A673 (cell line): Measurements from ENCODE around the gene TBC1D24. TPM values are rescaled to one million over a fixed set of nuclear protein-coding genes. Genes with fewer than 3 reads are reported as not detected.

Experiments
- BruUV-seq: library from RNA; stranded (reverse); fragments of 400-500 nt; replicated peaks from 2 replicates; lab custom pipeline; 2021; lab: Mats Ljungman, UMichigan
- CTCF ChIA-PET: fragments of 300-600 bp; sonication (Branson Sonifier 250); formaldehyde crosslinking; loops from one replicate; lab custom pipeline; 2022; ENCODE audit warnings: antibody characterized with exemption; lab: Charles Lee
- POLR2A ChIA-PET: fragments of 300-600 bp; sonication (Branson Sonifier 250); formaldehyde crosslinking; loops from one replicate; lab custom pipeline; 2022; ENCODE audit warnings: antibody characterized with exemption; ENCODE audit not compliant: low non-redundant PET; lab: Charles Lee
- DNase-seq: peaks from one replicate; pipeline ENCODE4 v3.0.0-alpha.2; 2015; ENCODE audit warnings: low spot score
- H3K27ac ChIP-seq: fragments of 200-600 bp; sonication (generic); 2 replicates; pipeline ENCODE4 v1.5.1; 2016; ENCODE audit warnings: mixed run types, low read depth, mild to moderate bottlenecking, mixed read lengths, antibody characterized with exemption, low read length; ENCODE audit not compliant: poor library complexity, severe bottlenecking
- H3K27me3 ChIP-seq: fragments of 200-600 bp; sonication (generic); replicated peaks from 2 replicates; pipeline ENCODE4 v1.6.1; 2017; ENCODE audit warnings: mixed run types, low read depth, mild to moderate bottlenecking, mixed read lengths, antibody characterized with exemption, low read length; ENCODE audit not compliant: insufficient read depth, poor library complexity
- H3K36me3 ChIP-seq: fragments of 200-600 bp; sonication (generic); 2 replicates; pipeline ENCODE4 v1.6.1; 2016; ENCODE audit warnings: mixed run types, mild to moderate bottlenecking, mixed read lengths, antibody characterized with exemption, low read length; ENCODE audit not compliant: insufficient read depth, poor library complexity, severe bottlenecking
- H3K4me1 ChIP-seq: fragments of 200-600 bp; sonication (generic); 2 replicates; pipeline ENCODE4 v1.6.1; 2017; ENCODE audit warnings: mixed run types, mild to moderate bottlenecking, mixed read lengths, antibody characterized with exemption, low read length; ENCODE audit not compliant: insufficient read depth, poor library complexity, severe bottlenecking
- H3K4me3 ChIP-seq: fragments of 200-600 bp; sonication (generic); 2 replicates; pipeline ENCODE4 v1.5.1; 2016; ENCODE audit warnings: low read depth, mixed run types, mild to moderate bottlenecking, mixed read lengths, low read length; ENCODE audit not compliant: poor library complexity, severe bottlenecking
- H3K9me3 ChIP-seq: fragments of 200-600 bp; sonication (generic); 2 replicates; pipeline ENCODE4 v1.6.1; 2016; ENCODE audit warnings: mixed run types, low read depth, mild to moderate bottlenecking, mixed read lengths, antibody characterized with exemption, low read length; ENCODE audit not compliant: poor library complexity, severe bottlenecking
- CTCF ChIP-seq: fragments of 300-800, 200-600 bp; sonication (generic); conservative IDR thresholded peaks from 2 replicates; pipeline ENCODE4 v1.5.1; 2017; ENCODE audit warnings: low read depth, mild to moderate bottlenecking, antibody characterized with exemption, low read length, moderate library complexity, mixed read lengths
- EZH2 ChIP-seq: fragments of 200-600 bp; sonication (generic); IDR thresholded peaks from 2 replicates; pipeline ENCODE4 v1.6.1; 2017; ENCODE audit warnings: borderline replicate concordance, low read depth, mild to moderate bottlenecking, mixed read lengths, antibody characterized with exemption, low read length; ENCODE audit not compliant: poor library complexity, severe bottlenecking
- intact Hi-C: fragments of 100-400 bp; cut with micrococcal nuclease; formaldehyde crosslinking; loops from one replicate; pipeline ENCODE4 v1.10.0; 2022; ENCODE audit not compliant: unreplicated experiment
- total RNA-seq: library from RNA; stranded (reverse); gene quantifications from 2 replicates; pipeline ENCODE4 v1.2.3, GENCODE V29; 2021

TBC1D24 gene
- total RNA-seq, 1 experiment from 2014 or later: 24.2 TPM

- TF ChIP-seq CTCF (no peak), EZH2 (no peak)
- intact Hi-C loops: no loop called here
- Histone ChIP-seq H3K4me1 (peaks cover 8% of the 10 kb centered on the region), H3K4me3 (peak overlapping the region; percentile 65), H3K27me3 (no peaks in the 10 kb centered on the region), H3K9me3 (no peaks in the 10 kb centered on the region), H3K36me3 (peaks cover 11% of the 10 kb centered on the region), H3K27ac (peak overlapping the region; percentile 77)
- CTCF ChIA-PET: interaction anchor here (0.5 kb wide), 1 partner anchor 10 kb away, joined by 3 read pairs; no protein-coding TSS in a partner anchor
- POLR2A ChIA-PET: no interaction called here
- no TSS peak for BruUV-seq
- no peak for DNase-seq
Observed at GRCh38 chr16:2520784-2521531, 46.0 kb downstream of the TBC1D24 start.

GRCh38 chr16:2523801-2524231, 48.9 kb downstream of the TBC1D24 start:
- Histone ChIP-seq H3K9me3 (no peaks in the 10 kb centered on the region), H3K36me3 (peaks cover 20% of the 10 kb centered on the region), H3K4me1 (peaks cover 8% of the 10 kb centered on the region), H3K4me3 (no peak overlapping the region), H3K27ac (no peak overlapping the region), H3K27me3 (no peaks in the 10 kb centered on the region)
- ChIA-PET POLR2A (no interaction called here), CTCF (no interaction called here)
- no peak for TF ChIP-seq CTCF
- TF ChIP-seq EZH2: no peak
- intact Hi-C loops: no loop called here
- no peak for DNase-seq
- no TSS peak for BruUV-seq

- BruUV-seq: no TSS peak
- CTCF ChIA-PET: interaction anchor here (0.5 kb wide), 1 partner anchor 502 kb away, joined by 3 read pairs; no protein-coding TSS in a partner anchor
- DNase-seq: no peak
- H3K36me3 ChIP-seq: peaks cover 21% of the 10 kb centered on the region
- no peaks in the 10 kb centered on the region for H3K9me3 ChIP-seq
- peaks cover 8% of the 10 kb centered on the region for H3K4me1 ChIP-seq
- intact Hi-C loops: no loop called here
- H3K27me3 ChIP-seq: no peaks in the 10 kb centered on the region
- POLR2A ChIA-PET: no interaction called here
- H3K4me3 ChIP-seq: no peak overlapping the region
- H3K27ac ChIP-seq: no peak overlapping the region
- TF ChIP-seq CTCF (no peak), EZH2 (no peak)
Observed at GRCh38 chr16:2524339-2524938, 49.5 kb downstream of the TBC1D24 start.
